ENCODE results near the gene RGS1. TPM values are rescaled to one million over a fixed set of nuclear protein-coding genes. Genes with fewer than 3 reads are reported as not detected.

RGS1 gene
- total RNA-seq, 1 experiment from 2014 or later: not detected

DNA sequence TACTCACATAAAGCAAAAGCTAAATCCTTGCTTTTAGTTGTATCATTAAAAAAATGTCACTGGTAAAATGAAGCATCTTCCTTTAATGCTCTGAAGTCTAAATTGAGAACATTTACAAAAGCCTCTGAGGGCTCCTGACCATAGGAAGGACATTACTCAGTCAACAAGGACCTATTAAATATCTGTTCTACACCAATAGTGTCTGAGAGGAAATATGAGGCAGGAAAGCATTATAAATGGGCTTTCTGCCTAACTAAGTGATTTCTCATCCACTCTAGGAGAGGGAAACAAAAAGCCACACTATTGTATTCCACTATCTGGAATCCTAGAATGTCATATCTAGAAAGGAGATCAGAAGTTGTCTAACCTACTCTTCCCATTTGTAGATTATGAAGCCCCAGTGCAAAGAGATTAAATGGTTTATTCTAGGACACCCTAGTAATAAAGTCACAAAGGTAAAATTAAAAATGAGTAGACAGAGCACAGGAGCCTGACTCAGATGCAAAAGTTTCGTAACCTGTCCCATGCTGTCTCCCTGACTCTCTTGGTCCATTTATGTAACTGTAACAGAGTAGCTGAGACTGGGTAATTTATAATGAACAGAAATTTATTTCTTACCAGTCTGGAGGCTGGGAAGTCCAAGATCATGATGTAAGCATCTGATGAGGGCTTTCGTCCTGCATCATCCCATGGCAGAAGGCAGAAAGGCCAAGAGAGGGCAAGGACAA is 17.6 kb downstream of the RGS1 start:
- Histone ChIP-seq H3K27me3 (ENCODE audit: insufficient read depth, low read length) (no peaks in the 10 kb centered on the region), H3K27ac (ENCODE audit: low read depth, low read length) (no peak overlapping the region), H3K4me2 (ENCODE audit: low read length) (no peak overlapping the region), H3K4me3 (replicated peaks in 1 of 2; ENCODE audit: low read depth in 1 of 2, low read length in 2 of 2) (no peak overlapping the region), H3K9ac (ENCODE audit: low read length) (no peak overlapping the region), H3K4me1 (ENCODE audit: control insufficient read depth in 1 of 2, insufficient read depth in 2 of 2, low read length in 2 of 2) (no peaks in the 10 kb centered on the region), H3K9me3 (ENCODE audit: control insufficient read depth in 1 of 2, insufficient read depth in 1 of 2, low read depth in 1 of 2, low read length in 2 of 2) (no peaks in the 10 kb centered on the region), H3K79me2 (ENCODE audit: insufficient read depth, low read length) (no peaks in the 10 kb centered on the region), H3K9me2 (ENCODE audit: insufficient read depth) (no peaks in the 10 kb centered on the region), H2AFZ (ENCODE audit: low read depth, low read length, poor library complexity, severe bottlenecking) (no peak overlapping the region), H3K36me3 (ENCODE audit: control insufficient read depth in 1 of 2, insufficient read depth in 2 of 2, low read length in 2 of 2) (no peaks in the 10 kb centered on the region), H4K20me1 (ENCODE audit: insufficient read depth) (no peaks in the 10 kb centered on the region)
- ChIA-PET RAD21 (ENCODE audit: low non-redundant PET in 1 of 2, low total read pairs in 2 of 2, uncharacterized antibody in 2 of 2, unreplicated experiment in 2 of 2) (no interaction called here), POLR2A (no interaction called here), CTCF (no interaction called here)
- DNase-seq (ENCODE audit: low read depth, low spot score) (no peak), ATAC-seq (no peak)
- no TSS peak for BruUV-seq (replicated peaks)
- intact Hi-C loops (cut with micrococcal nuclease): no loop called here
- TF ChIP-seq, protein P1, sequence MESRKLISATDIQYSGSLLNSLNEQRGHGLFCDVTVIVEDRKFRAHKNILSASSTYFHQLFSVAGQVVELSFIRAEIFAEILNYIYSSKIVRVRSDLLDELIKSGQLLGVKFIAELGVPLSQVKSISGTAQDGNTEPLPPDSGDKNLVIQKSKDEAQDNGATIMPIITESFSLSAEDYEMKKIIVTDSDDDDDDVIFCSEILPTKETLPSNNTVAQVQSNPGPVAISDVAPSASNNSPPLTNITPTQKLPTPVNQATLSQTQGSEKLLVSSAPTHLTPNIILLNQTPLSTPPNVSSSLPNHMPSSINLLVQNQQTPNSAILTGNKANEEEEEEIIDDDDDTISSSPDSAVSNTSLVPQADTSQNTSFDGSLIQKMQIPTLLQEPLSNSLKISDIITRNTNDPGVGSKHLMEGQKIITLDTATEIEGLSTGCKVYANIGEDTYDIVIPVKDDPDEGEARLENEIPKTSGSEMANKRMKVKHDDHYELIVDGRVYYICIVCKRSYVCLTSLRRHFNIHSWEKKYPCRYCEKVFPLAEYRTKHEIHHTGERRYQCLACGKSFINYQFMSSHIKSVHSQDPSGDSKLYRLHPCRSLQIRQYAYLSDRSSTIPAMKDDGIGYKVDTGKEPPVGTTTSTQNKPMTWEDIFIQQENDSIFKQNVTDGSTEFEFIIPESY (IDR thresholded peaks at IDR 0.05; ENCODE audit: extremely low read depth, insufficient replicate concordance, low read length): no peak
- TF ChIP-seq CBX3 (IDR thresholded peaks at IDR 0.05; ENCODE audit: low read depth) (no peak), ZNF274 (IDR thresholded peaks at IDR 0.05; ENCODE audit: low read depth, low read length) (no peak), YY1 (IDR thresholded peaks at IDR 0.05; ENCODE audit: extremely low read depth, insufficient replicate concordance, low read depth, low read length) (no peak), POLR2A (IDR thresholded peaks at IDR 0.05; ENCODE audit: borderline replicate concordance, extremely low read depth, insufficient read depth, insufficient read length) (no peak), SRF (IDR thresholded peaks at IDR 0.05; ENCODE audit: low read depth) (no peak), EZH2phosphoT487 (IDR thresholded peaks at IDR 0.05; ENCODE audit: borderline replicate concordance) (no peak), SIN3A (IDR thresholded peaks at IDR 0.05; ENCODE audit: low read depth) (no peak), SP1 (IDR thresholded peaks at IDR 0.05; ENCODE audit: low read depth) (no peak), EGR1 (IDR thresholded peaks at IDR 0.05; ENCODE audit: low read depth) (no peak)
- TF ChIP-seq, protein P2, sequence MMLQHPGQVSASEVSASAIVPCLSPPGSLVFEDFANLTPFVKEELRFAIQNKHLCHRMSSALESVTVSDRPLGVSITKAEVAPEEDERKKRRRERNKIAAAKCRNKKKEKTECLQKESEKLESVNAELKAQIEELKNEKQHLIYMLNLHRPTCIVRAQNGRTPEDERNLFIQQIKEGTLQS (IDR thresholded peaks at IDR 0.05): no peak
- TF ChIP-seq, protein P3, sequence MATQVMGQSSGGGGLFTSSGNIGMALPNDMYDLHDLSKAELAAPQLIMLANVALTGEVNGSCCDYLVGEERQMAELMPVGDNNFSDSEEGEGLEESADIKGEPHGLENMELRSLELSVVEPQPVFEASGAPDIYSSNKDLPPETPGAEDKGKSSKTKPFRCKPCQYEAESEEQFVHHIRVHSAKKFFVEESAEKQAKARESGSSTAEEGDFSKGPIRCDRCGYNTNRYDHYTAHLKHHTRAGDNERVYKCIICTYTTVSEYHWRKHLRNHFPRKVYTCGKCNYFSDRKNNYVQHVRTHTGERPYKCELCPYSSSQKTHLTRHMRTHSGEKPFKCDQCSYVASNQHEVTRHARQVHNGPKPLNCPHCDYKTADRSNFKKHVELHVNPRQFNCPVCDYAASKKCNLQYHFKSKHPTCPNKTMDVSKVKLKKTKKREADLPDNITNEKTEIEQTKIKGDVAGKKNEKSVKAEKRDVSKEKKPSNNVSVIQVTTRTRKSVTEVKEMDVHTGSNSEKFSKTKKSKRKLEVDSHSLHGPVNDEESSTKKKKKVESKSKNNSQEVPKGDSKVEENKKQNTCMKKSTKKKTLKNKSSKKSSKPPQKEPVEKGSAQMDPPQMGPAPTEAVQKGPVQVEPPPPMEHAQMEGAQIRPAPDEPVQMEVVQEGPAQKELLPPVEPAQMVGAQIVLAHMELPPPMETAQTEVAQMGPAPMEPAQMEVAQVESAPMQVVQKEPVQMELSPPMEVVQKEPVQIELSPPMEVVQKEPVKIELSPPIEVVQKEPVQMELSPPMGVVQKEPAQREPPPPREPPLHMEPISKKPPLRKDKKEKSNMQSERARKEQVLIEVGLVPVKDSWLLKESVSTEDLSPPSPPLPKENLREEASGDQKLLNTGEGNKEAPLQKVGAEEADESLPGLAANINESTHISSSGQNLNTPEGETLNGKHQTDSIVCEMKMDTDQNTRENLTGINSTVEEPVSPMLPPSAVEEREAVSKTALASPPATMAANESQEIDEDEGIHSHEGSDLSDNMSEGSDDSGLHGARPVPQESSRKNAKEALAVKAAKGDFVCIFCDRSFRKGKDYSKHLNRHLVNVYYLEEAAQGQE (IDR thresholded peaks at IDR 0.05; ENCODE audit: low read depth): no peak
- TF ChIP-seq, protein P4, sequence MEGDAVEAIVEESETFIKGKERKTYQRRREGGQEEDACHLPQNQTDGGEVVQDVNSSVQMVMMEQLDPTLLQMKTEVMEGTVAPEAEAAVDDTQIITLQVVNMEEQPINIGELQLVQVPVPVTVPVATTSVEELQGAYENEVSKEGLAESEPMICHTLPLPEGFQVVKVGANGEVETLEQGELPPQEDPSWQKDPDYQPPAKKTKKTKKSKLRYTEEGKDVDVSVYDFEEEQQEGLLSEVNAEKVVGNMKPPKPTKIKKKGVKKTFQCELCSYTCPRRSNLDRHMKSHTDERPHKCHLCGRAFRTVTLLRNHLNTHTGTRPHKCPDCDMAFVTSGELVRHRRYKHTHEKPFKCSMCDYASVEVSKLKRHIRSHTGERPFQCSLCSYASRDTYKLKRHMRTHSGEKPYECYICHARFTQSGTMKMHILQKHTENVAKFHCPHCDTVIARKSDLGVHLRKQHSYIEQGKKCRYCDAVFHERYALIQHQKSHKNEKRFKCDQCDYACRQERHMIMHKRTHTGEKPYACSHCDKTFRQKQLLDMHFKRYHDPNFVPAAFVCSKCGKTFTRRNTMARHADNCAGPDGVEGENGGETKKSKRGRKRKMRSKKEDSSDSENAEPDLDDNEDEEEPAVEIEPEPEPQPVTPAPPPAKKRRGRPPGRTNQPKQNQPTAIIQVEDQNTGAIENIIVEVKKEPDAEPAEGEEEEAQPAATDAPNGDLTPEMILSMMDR (IDR thresholded peaks at IDR 0.05 in 2 of 3, conservative IDR thresholded peaks at IDR 0.05 in 1 of 3; ENCODE audit: borderline replicate concordance in 1 of 3, insufficient read depth in 1 of 3, low read depth in 2 of 3, low read length in 2 of 3): no peak
- TF ChIP-seq, protein P5, sequence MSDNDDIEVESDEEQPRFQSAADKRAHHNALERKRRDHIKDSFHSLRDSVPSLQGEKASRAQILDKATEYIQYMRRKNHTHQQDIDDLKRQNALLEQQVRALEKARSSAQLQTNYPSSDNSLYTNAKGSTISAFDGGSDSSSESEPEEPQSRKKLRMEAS (IDR thresholded peaks at IDR 0.05): no peak

Data from HCT116 (cell line).